Osteoblast (primary cell): ENCODE measurements around the gene KLHL28. TPM values are rescaled to one million over a fixed set of nuclear protein-coding genes. Genes with fewer than 3 reads are reported as not detected.

Experiments used
- DNase-seq: peaks from one replicate; pipeline ENCODE4 v3.0.0; 2011; ENCODE audit warnings: low spot score, mixed read lengths; ENCODE audit not compliant: insufficient read length; ENCODE audit errors: missing footprints
- H2AFZ ChIP-seq: 2 replicates; pipeline ENCODE4 v1.6.0; 2011; ENCODE audit warnings: mild to moderate bottlenecking, low read length
- H3K27ac ChIP-seq: 2 replicates; pipeline ENCODE4 v1.5.1; 2011; ENCODE audit warnings: mild to moderate bottlenecking, low read depth, low read length, moderate library complexity
- H3K27me3 ChIP-seq: 2 replicates; pipeline ENCODE4 v1.6.0; 2012; ENCODE audit warnings: mild to moderate bottlenecking, control low read depth, inconsistent platforms, low read length, moderate library complexity; ENCODE audit not compliant: insufficient read depth
- H3K36me3 ChIP-seq: 2 replicates; pipeline ENCODE4 v1.5.1; 2011; ENCODE audit warnings: mild to moderate bottlenecking, low read length, control low read depth, moderate library complexity; ENCODE audit not compliant: insufficient read depth
- H3K4me1 ChIP-seq: 2 replicates; pipeline ENCODE4 v1.5.1; 2011; ENCODE audit warnings: mild to moderate bottlenecking, low read length, control low read depth, moderate library complexity; ENCODE audit not compliant: insufficient read depth
- H3K4me2 ChIP-seq: 2 replicates; pipeline ENCODE4 v1.6.0; 2011; ENCODE audit warnings: mild to moderate bottlenecking, low read length; ENCODE audit not compliant: insufficient read depth
- H3K4me3 ChIP-seq: fragments of 200-600 bp; sonication (generic); 3 replicates; pipeline ENCODE4 v1.5.1; 2012; ENCODE audit warnings: mild to moderate bottlenecking, low read length, inconsistent platforms; ENCODE audit not compliant: insufficient read depth
- H3K79me2 ChIP-seq: 2 replicates; pipeline ENCODE4 v1.6.0; 2012; ENCODE audit warnings: mild to moderate bottlenecking, low read length, control low read depth, inconsistent platforms; ENCODE audit not compliant: insufficient read depth
- H3K9me3 ChIP-seq: 2 replicates; pipeline ENCODE4 v1.5.1; 2011; ENCODE audit warnings: low read depth, low read length, control low read depth
- H4K20me1 ChIP-seq: 2 replicates; pipeline ENCODE4 v1.6.0; 2012; ENCODE audit warnings: mild to moderate bottlenecking, low read length, control low read depth; ENCODE audit not compliant: insufficient read depth
- CTCF ChIP-seq: IDR thresholded peaks from 2 replicates; pipeline ENCODE4 v1.5.1; 2011; ENCODE audit warnings: mild to moderate bottlenecking, low read depth, low read length, moderate library complexity; ENCODE audit errors: extremely low read depth
- total RNA-seq: library from RNA; depleted of rRNA; stranded (reverse); fragments of >200 nt; gene quantifications from 2 replicates; pipeline ENCODE4 v1.2.3, GENCODE V29; 2012

KLHL28 gene
- total RNA-seq, 1 donor: 11.9 TPM

GRCh38 chr14:44963775-44964380 is 2.1 kb upstream of the KLHL28 start:
- peak overlapping the region; percentile 2 for H3K27ac ChIP-seq
- peaks cover 25% of the 10 kb centered on the region for H4K20me1 ChIP-seq
- peak overlapping the region; percentile 96 for H3K4me2 ChIP-seq
- H3K79me2 ChIP-seq: peaks cover 92% of the 10 kb centered on the region
- H3K4me3 ChIP-seq: peak overlapping the region; percentile 92
- H3K27me3 ChIP-seq: no peaks in the 10 kb centered on the region
- no peaks in the 10 kb centered on the region for H3K36me3 ChIP-seq
- no peak for TF ChIP-seq CTCF
- no peak overlapping the region for H2AFZ ChIP-seq
- no peak for DNase-seq
- H3K9me3 ChIP-seq: no peaks in the 10 kb centered on the region
- peaks cover 14% of the 10 kb centered on the region for H3K4me1 ChIP-seq

- DNase-seq: no peak
- peak overlapping the region; percentile 97 for H2AFZ ChIP-seq
- peaks cover 29% of the 10 kb centered on the region for H4K20me1 ChIP-seq
Measured at GRCh38 chr14:44963044-44963528, 1.3 kb upstream of the KLHL28 start.

GRCh38 chr14:44962334-44963043 is 742 bp upstream of the KLHL28 start:
- peaks cover 30% of the 10 kb centered on the region for H4K20me1 ChIP-seq
- no peak for TF ChIP-seq CTCF

More at GRCh38 chr14:44963044-44963528, 1.3 kb upstream of the KLHL28 start:
- Histone ChIP-seq H3K27me3 (no peaks in the 10 kb centered on the region), H3K4me3 (peak overlapping the region; percentile 92), H3K27ac (peak overlapping the region; percentile 93), H3K4me2 (peak overlapping the region; percentile 96), H3K36me3 (no peaks in the 10 kb centered on the region), H3K4me1 (peaks cover 14% of the 10 kb centered on the region), H3K9me3 (no peaks in the 10 kb centered on the region), H3K79me2 (peaks cover 92% of the 10 kb centered on the region)
- no peak for TF ChIP-seq CTCF

GRCh38 chr14:44961151-44961553 is 595 bp downstream of the KLHL28 start:
- peaks cover 32% of the 10 kb centered on the region for H4K20me1 ChIP-seq
- peak overlapping the region; percentile 97 for H2AFZ ChIP-seq
- peak overlapping the region; percentile 92 for H3K4me3 ChIP-seq
- H3K4me2 ChIP-seq: peak overlapping the region; percentile 96
- DNase-seq: peak; percentile 83
- no peaks in the 10 kb centered on the region for H3K9me3 ChIP-seq
- peak overlapping the region; percentile 93 for H3K27ac ChIP-seq
- H3K4me1 ChIP-seq: peaks cover 14% of the 10 kb centered on the region
- no peaks in the 10 kb centered on the region for H3K27me3 ChIP-seq
- TF ChIP-seq CTCF: no peak
- H3K79me2 ChIP-seq: peaks cover 94% of the 10 kb centered on the region
- no peaks in the 10 kb centered on the region for H3K36me3 ChIP-seq

More at GRCh38 chr14:44962334-44963043, 742 bp upstream of the KLHL28 start:
- H3K27ac ChIP-seq: peak overlapping the region; percentile 93
- peak; percentile 60 for DNase-seq
- no peaks in the 10 kb centered on the region for H3K27me3 ChIP-seq
- peak overlapping the region; percentile 97 for H2AFZ ChIP-seq
- no peaks in the 10 kb centered on the region for H3K9me3 ChIP-seq
- H3K79me2 ChIP-seq: peaks cover 93% of the 10 kb centered on the region
- peaks cover 14% of the 10 kb centered on the region for H3K4me1 ChIP-seq
- no peaks in the 10 kb centered on the region for H3K36me3 ChIP-seq
- H3K4me2 ChIP-seq: peak overlapping the region; percentile 96
- peak overlapping the region; percentile 92 for H3K4me3 ChIP-seq
